HG02642 (cell line): ENCODE data around the gene PAPLN.
A peak's percentile ranks its signal among the peaks of the same experiment; 100 is the strongest.

Experiments used
- ATAC-seq: cut with Tn5 transposase; IDR thresholded peaks from one replicate; pipeline ENCODE4 v1.9.1; 2021; ENCODE audit warnings: mild to moderate bottlenecking; ENCODE audit not compliant: unreplicated experiment, poor library complexity

The PAPLN gene

GRCh38 chr14:73258845-73259611, 21.7 kb downstream of the PAPLN start:
- no peak for ATAC-seq

- ATAC-seq: no peak
Measured at GRCh38 chr14:73259837-73260236, 22.5 kb downstream of the PAPLN start.

- no peak for ATAC-seq
Measured at GRCh38 chr14:73260574-73260973, 23.3 kb downstream of the PAPLN start.

- ATAC-seq: no peak
Measured at GRCh38 chr14:73261075-73261474, 23.8 kb downstream of the PAPLN start.

- no peak for ATAC-seq
Measured at GRCh38 chr14:73261520-73262426, 24.5 kb downstream of the PAPLN start.

GRCh38 chr14:73262427-73263183, 25.3 kb downstream of the PAPLN start:
- ATAC-seq: no peak

DNA sequence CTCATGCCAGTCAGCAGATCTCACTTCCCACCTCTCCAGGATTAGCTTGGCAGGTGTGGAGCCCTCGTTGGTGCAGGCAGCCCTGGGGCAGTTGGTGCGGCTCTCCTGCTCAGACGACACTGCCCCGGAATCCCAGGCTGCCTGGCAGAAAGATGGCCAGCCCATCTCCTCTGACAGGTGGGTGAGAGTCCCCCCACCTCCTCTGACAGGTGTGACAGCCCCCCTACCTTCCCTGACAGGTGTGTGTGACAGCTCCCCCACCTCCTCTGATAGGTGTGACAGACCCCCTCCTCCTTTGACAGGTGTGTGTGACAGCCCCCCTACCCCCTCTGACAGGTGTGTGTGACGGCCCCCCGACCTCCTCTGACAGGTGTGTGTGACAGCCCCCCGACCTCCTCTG, 26.3 kb downstream of the PAPLN start:
- ATAC-seq: no peak

- ATAC-seq: no peak
Measured at GRCh38 chr14:73264080-73264884, 27.0 kb downstream of the PAPLN start.

GRCh38 chr14:73264885-73265720, 27.8 kb downstream of the PAPLN start:
- ATAC-seq: no peak

DNA sequence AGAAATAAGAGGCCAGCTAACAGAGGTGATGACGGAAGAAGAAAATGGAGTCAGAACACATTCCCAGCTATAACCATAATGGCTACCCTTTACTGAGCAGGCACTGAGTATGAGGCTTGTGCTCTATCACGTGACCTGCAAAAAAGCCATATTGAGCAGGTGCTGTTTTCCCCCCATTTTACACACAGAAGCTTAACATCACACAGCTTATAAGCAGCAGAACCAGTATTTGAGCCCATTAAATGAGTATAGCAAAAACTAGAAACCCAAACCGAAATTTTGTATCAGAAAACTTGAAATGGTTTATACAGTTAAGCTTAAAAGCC, 28.4 kb downstream of the PAPLN start:
- ATAC-seq: no peak

DNA sequence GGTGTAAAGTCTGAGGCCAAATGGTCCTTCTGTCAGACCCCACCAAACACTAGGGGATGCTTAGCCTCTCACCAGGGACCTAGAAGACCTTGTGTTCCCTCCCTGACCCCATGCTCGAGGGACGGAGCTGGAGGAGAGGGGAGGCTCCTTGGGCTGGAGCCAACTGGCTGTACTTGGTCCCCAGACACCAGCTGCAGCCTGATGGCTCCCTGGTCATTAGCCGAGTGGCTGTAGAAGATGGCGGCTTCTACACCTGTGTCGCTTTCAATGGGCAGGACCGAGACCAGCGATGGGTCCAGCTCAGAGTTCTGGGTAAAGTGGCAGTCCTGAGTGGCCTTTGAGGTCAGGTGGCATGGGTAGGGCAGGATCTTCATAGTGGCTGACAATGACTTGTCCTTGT, 29.0 kb downstream of the PAPLN start:
- ATAC-seq: no peak

DNA sequence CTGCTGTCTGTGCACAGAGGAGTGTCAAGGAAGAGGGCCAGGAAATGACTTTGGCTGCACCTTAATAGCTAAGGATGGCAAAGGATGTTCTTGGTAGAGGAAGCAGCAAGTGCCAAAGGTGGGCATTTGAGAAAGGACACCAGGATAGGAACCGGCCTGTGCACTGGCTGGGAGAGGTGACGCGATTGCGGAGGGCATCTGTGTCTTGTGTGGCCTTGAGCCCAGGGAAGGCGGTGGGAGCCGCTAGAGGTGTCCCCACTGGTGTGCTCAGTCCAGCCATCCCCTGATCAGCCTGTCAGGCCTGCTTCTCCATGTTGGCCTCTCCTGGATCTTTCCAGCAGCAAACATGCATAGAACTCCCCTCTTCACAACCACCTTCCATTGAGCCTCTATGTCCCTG, 30.2 kb downstream of the PAPLN start:
- ATAC-seq: no peak

DNA sequence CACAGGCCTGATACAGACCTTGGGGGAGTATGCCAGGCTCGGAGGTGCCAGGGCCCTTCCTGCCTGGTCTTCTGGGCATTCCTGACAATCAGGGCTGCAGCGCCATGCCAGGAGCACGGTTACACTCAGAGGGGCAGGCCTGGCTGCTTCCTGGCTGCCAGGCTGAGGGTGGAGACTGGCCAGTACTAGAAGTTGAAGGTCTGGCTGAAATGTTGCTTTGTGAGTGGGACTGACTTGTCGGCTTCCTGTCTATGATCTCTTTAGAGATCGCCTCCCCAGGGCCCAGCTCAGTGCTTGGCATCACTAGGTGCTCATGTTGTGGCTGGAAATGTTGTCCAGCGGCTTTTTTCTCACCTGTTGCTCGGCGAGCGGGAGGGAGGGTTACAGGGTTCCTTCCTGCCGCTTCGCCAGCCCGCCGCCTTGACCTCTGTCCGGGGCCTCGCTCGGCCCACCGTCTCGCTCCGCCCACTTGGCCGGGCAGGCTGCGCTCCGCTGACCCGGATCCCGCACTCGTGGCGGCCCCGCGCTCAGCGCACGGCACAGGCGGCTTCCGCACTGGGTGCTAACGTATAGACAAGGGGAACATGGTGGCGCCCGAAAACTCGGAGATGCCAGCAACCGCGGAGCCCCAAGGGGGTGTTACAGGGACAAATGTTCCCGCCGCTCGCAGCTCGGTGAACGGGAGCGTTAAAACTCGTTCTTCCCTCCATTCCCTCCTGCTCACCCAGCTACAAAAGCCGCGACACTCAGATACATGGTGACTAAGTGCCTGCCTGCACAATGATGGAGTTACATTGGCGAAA, 32.6 kb downstream of the PAPLN start:
- ATAC-seq: peak; percentile 66

GRCh38 chr14:73272393-73272792, 35.1 kb downstream of the PAPLN start:
- ATAC-seq: no peak

DNA sequence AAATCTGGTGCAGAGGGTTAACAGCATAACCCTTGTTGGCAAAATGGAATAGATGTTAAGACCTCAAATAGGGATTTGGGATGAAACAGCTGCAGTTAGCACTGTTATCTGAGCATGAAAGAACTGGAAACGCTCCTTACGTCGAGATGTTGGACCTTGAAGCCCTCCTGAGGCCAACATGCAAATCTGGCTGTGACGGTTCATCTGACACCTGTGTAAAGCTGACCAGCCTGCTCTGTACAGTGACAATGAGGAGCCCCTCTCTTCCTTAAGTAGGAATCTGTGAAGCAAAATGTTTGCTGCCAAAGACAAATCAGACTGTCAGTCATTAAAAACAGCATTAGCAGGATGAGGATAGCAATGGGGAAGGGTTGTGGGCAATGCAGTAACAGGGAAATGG, 36.5 kb downstream of the PAPLN start:
- ATAC-seq: no peak

- ATAC-seq: no peak
Measured at GRCh38 chr14:73276836-73277235, 39.5 kb downstream of the PAPLN start.

GRCh38 chr14:73277376-73277775, 40.1 kb downstream of the PAPLN start:
- no peak for ATAC-seq

GRCh38 chr14:73280903-73281302, 43.6 kb downstream of the PAPLN start:
- ATAC-seq: no peak
